ENCODE measurements around the gene AUP1. TPM values are rescaled to one million over a fixed set of nuclear protein-coding genes. Genes with fewer than 3 reads are reported as not detected.

The AUP1 gene
- total and polyA plus RNA-seq, 9 donors, result 57.1 to 101 (median 70.4) TPM

GRCh38 chr2:74527741-74528140 is 1.8 kb downstream of the AUP1 start:
- intact Hi-C loops (cut with DNase I), result no loop called here
- WGBS, 3 donors, result 91 to 93% (median 93%) methylated on average over 9 of the region's 9 CpGs
- no peak overlapping the region for H3K4me3 ChIP-seq

DNA sequence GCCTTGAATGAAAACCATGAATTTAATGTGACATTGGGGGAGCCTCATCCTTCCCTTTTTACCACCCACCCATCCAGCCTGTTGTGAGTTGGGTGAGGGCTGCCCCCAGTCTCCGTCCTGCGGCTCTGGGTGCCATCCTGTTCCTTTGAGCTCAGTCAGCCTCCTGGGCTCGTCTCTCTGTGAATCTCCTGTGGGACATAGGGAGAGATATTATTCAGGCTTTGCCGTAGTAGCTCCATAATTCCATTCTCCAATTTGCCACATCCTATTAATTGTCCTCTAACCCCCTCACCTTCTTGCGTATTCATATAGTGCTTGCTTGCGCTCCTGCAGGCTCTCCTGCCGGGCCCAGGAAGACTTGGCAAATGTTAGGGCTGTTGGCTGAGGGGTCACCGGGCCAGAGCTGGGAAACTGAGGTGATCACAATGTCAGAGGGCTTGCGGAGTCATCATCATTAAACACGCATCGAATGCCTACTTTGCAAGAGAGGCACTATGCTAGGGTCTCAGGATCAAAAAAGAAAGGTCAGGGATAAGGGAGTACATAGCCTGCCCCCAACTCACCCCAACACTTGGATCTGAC is 2.8 kb downstream of the AUP1 start:
- Histone ChIP-seq H3K4me3 (no peak overlapping the region), H3K9me3 (no peaks in the 10 kb centered on the region), H3K27ac (no peak overlapping the region), H3K27me3 (no peaks in the 10 kb centered on the region), H3K36me3 (no peaks in the 10 kb centered on the region), H3K4me1 (ENCODE audit: insufficient read depth) (peaks cover 13% of the 10 kb centered on the region)
- TF ChIP-seq, protein P1, sequence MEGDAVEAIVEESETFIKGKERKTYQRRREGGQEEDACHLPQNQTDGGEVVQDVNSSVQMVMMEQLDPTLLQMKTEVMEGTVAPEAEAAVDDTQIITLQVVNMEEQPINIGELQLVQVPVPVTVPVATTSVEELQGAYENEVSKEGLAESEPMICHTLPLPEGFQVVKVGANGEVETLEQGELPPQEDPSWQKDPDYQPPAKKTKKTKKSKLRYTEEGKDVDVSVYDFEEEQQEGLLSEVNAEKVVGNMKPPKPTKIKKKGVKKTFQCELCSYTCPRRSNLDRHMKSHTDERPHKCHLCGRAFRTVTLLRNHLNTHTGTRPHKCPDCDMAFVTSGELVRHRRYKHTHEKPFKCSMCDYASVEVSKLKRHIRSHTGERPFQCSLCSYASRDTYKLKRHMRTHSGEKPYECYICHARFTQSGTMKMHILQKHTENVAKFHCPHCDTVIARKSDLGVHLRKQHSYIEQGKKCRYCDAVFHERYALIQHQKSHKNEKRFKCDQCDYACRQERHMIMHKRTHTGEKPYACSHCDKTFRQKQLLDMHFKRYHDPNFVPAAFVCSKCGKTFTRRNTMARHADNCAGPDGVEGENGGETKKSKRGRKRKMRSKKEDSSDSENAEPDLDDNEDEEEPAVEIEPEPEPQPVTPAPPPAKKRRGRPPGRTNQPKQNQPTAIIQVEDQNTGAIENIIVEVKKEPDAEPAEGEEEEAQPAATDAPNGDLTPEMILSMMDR (IDR thresholded peaks at IDR 0.05), result no peak
- intact Hi-C loops (cut with DNase I), result no loop called here
- no peak for DNase-seq
- WGBS, 3 donors, result 97 to 99% (median 98%) methylated on average over 11 of the region's 11 CpGs

More at GRCh38 chr2:74527741-74528140, 1.8 kb downstream of the AUP1 start:
- Histone ChIP-seq H3K36me3 (no peaks in the 10 kb centered on the region), H3K9me3 (no peaks in the 10 kb centered on the region), H3K27ac (no peak overlapping the region), H3K4me1 (ENCODE audit: insufficient read depth) (peaks cover 13% of the 10 kb centered on the region), H3K27me3 (no peaks in the 10 kb centered on the region)
- DNase-seq, result peak in 1 of 5 donors; percentile 21
- no peak for TF ChIP-seq EP300 (IDR thresholded peaks at IDR 0.05)
- TF ChIP-seq, protein P1 (IDR thresholded peaks at IDR 0.05), result no peak
- no peak for TF ChIP-seq POLR2A (IDR thresholded peaks at IDR 0.05)

DNA sequence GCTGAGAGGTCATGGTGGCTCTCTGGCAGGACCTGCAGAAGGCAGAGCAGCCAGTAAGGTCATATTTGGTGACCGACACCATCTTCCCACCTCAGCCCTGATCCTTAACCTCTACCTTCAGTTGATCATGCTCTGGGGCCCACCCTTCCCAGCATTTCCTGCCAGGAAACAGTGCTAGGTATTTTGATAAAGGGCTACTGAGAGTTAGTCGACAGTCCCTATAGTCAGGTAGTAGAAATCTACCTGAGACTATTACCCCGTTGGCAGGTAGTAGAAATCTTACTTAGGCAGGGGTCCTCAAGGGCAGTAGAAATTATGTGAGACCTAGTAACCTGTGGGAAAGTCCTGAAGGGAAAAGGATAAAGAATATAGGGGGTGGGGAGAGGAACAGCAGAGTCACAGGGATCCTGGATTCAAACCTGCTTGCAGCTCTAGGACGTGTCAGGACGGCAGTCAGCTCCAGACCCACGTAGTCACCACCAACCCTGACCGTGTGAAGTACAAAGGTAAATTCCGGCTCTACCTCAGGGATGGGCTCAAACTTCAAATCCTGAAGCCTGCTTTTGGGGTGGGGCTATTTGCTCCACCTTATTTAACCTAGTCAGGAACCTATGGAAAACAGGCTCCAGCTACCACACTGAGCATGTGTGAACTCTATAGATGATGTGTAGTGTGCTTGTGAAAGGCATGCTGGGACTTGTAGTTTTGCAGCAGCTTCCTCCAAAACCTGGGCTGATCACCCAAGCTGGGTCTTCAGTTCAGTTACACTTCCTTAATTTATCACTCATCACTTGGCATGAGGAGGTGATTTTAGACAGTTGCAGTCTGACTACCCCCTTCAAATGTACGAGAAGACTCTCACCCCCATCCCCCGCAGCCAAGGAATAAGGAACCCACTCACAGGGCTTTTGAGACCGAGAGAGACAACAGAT is 3.5 kb downstream of the AUP1 start, which contains the start of gene DQX1:
Gene DQX1 (minus strand): TSS at position 515 of the 932 bp plus-strand sequence. CDS start 502 bp downstream, at position 13.
- no peak for DNase-seq
- intact Hi-C loops (cut with DNase I), result no loop called here
- no peak within 1 kb of the TSS for H3K27ac ChIP-seq
- H3K27me3 ChIP-seq, result no peaks in the 10 kb centered on the region
- no peak within 1 kb of the TSS for H3K4me3 ChIP-seq
- peaks cover 13% of the 10 kb centered on the region for H3K4me1 ChIP-seq (ENCODE audit: insufficient read depth)
- WGBS, 3 donors, result 89 to 91% (median 91%) methylated on average over 11 of the region's 11 CpGs
- TF ChIP-seq, protein P1 (IDR thresholded peaks at IDR 0.05), result no peak
- no peak for TF ChIP-seq POLR2A (IDR thresholded peaks at IDR 0.05)
- no peak for TF ChIP-seq EP300 (IDR thresholded peaks at IDR 0.05)
- no peaks in the 10 kb centered on the region for H3K36me3 ChIP-seq
- H3K9me3 ChIP-seq, result no peaks in the 10 kb centered on the region

DNA sequence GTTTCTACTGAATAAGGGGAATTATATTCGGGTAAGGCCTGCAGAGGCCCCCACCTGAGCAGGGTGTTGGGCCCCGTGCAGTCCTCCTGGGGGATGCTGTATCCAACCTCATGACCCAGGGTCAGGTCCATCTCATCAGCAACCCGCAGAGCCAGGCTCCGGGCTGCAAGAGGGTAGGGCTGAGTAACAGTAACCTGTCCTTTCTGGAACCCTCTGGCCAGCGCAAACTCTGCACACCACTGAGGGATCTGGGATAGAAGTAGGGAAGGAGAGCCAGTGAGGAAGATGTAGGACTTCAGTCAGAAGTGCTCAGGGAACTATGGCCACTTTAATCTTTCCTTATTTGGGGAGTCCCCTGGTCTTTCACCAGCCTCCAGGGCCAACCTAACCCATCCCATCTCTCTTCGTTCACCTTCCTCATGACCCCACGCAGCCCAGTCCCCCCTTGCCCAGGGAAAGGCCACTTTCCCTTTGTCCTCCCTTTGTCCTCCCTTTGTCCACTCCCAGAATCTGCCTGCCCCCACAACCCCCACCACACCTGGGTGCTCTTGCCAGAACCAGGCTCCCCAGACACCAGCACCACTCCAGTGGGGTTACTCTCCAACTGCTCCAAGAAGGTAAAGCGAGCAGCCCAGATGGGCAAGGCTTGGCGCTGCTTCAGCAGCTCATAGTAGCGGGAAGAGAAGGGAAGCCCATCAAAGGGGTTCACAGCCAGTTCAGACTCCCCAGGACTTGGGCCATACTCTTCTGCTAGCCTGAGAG is 4.4 kb downstream of the AUP1 start:
- WGBS, 3 donors, result 82 to 89% (median 86%) methylated on average over 10 of the region's 10 CpGs
- DNase-seq, result peak in 1 of 5 donors; percentile 22
- TF ChIP-seq POLR2A (IDR thresholded peaks at IDR 0.05) (no peak), EP300 (IDR thresholded peaks at IDR 0.05) (no peak)
- TF ChIP-seq, protein P1 (IDR thresholded peaks at IDR 0.05), result no peak
- Histone ChIP-seq H3K36me3 (no peaks in the 10 kb centered on the region), H3K27me3 (no peaks in the 10 kb centered on the region), H3K4me1 (ENCODE audit: insufficient read depth) (peaks cover 6% of the 10 kb centered on the region), H3K9me3 (no peaks in the 10 kb centered on the region), H3K27ac (no peak overlapping the region), H3K4me3 (no peak overlapping the region)
- intact Hi-C loops (cut with DNase I), result no loop called here
